ENCODE measurements around the gene AMT. TPM values are rescaled to one million over a fixed set of nuclear protein-coding genes. Genes with fewer than 3 reads are reported as not detected.
A peak's percentile ranks its signal among the peaks of the same experiment; 100 is the strongest.

AMT gene
- total and polyA plus RNA-seq, 2 of the 13 experiments (the other 11 are each of a cell fraction or from before 2014, with no cell fraction given) = 35.3 to 59.0 TPM

DNA sequence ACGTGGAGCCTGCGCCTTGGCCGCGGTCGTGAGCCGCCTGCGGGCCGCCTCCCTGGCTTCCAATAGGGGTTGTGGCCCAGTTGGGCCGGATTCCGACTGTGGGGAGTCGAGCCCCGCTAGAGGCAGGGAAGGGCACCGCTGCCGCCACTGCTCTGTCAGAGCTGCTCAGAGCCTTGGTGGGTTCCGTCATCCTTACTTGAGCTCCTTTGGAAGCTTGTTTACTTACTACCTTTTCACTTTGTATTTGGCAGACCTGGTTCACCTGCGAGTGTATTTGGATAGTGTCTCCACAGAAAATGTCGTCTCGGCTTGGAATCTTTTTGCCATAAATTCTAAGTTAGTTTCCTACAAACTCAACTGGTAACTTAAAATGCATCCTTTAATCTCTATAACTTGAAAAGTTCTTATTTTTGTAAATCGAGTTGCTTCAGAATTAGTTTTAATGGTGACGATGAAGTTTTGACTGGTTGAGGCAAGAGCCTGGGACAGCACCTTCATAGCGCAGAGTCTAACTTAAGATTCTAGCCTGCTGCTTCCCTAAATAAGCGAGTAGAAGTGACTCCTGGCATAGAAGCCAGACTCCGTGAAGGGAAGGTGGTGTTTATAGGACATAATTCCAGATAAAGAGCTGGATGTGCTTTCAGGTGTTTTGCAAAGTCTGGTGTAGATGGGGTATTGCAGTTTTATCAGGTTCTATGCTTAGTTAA is 48.6 kb upstream of the AMT start (continued):
- TF ChIP-seq, protein P1, sequence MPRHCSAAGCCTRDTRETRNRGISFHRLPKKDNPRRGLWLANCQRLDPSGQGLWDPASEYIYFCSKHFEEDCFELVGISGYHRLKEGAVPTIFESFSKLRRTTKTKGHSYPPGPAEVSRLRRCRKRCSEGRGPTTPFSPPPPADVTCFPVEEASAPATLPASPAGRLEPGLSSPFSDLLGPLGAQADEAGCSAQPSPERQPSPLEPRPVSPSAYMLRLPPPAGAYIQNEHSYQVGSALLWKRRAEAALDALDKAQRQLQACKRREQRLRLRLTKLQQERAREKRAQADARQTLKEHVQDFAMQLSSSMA (CRISPR knock-in tag; IDR thresholded peaks at IDR 0.05) = 0 out of 2 replicates have a peak, but pooled peaks have one; percentile 47
- TF ChIP-seq MXI1 (IDR thresholded peaks at IDR 0.05; ENCODE audit: borderline replicate concordance, low read depth, low read length) (no peak), SATB2 (CRISPR knock-in tag; IDR thresholded peaks at IDR 0.05) (no peak), NFRKB (IDR thresholded peaks at IDR 0.05) (no peak)

- H3K79me2 ChIP-seq (ENCODE audit: insufficient read depth, low read length) = peaks cover 28% of the 10 kb centered on the region
- peaks cover 58% of the 10 kb centered on the region for H3K4me1 ChIP-seq (ENCODE audit: insufficient read depth, low read length)
- POLR2A ChIA-PET = interaction anchor here (0.6 to 4.8 kb wide), 27 partner anchors 8 to 463 kb away, joined by 3 to 36 read pairs (median 6); partner anchors contain the start of genes AMT, IP6K1, MST1 and NICN1
- CTCF ChIA-PET (ENCODE audit: low intra/inter-chr PET ratio, low total read pairs) = no interaction called here
- intact Hi-C loops (cut with micrococcal nuclease; ENCODE audit: unreplicated experiment) (loop anchor here (2.0 to 5.0 kb wide), 3 partner anchors 15 to 202 kb away; partner anchors contain the start of gene APEH), in situ Hi-C loops (cut with HindIII; ENCODE audit: extremely low pct_ligation_motif_present, low pct_unique_long_range_greater_than_20kb) (loop anchor here (5.0 kb wide), 1 partner anchor 52 kb away; no protein-coding TSS in a partner anchor)
- FAIRE-seq (no peak), ATAC-seq (peak; percentile 87), DNase-seq (ENCODE audit: low spot score) (peak; percentile 89)
- no peaks in the 10 kb centered on the region for H3K9me3 ChIP-seq (ENCODE audit: low read length)
- no peak within 1 kb of the TSS for H2AFZ ChIP-seq (ENCODE audit: low read length)
- peak within 1 kb of the TSS; percentile 74 to 94 (median 84) for H3K4me3 ChIP-seq (replicated peaks in 1 of 3; ENCODE audit: insufficient read depth in 1 of 3, low read depth in 2 of 3, low read length in 3 of 3)
- peak within 1 kb of the TSS; percentile 96 for H3K4me2 ChIP-seq (ENCODE audit: low read depth, low read length)
- 1% methylated on average over 22 of the region's 108 CpGs for WGBS (ENCODE audit: low lambda C conversion rate)
- no peaks in the 10 kb centered on the region for H4K20me1 ChIP-seq (ENCODE audit: insufficient read depth, low read length)
- H3K36me3 ChIP-seq (replicated peaks in 1 of 2; ENCODE audit: control insufficient read depth in 1 of 2, insufficient read depth in 2 of 2, low read length in 2 of 2) = no peaks in the 10 kb centered on the region
- H3K9ac ChIP-seq (ENCODE audit: insufficient read depth, low read depth, low read length) = peak within 1 kb of the TSS; percentile 88
- H3K27me3 ChIP-seq (ENCODE audit: control insufficient read depth in 1 of 2, insufficient read depth in 2 of 2, low read length in 2 of 2) = no peaks in the 10 kb centered on the region; a peak in 1 of 5 replicates
- BruUV-seq (replicated peaks) = no TSS peak
- H3K27ac ChIP-seq (ENCODE audit: extremely low read length, insufficient read depth, low read length) = peak within 1 kb of the TSS; percentile 93
- TF ChIP-seq ETV5 (CRISPR knock-in tag; IDR thresholded peaks at IDR 0.05; ENCODE audit: borderline replicate concordance) (peak; percentile 30; the same call in 1 of the 2 replicates), MAZ (IDR thresholded peaks at IDR 0.05; ENCODE audit: borderline replicate concordance, low read depth, low read length) (peak; percentile 48; the same call in 1 of the 2 replicates), MAZ (CRISPR knock-in tag; IDR thresholded peaks at IDR 0.05; ENCODE audit: low read depth) (peak; percentile 85), ZNF333 (CRISPR knock-in tag; IDR thresholded peaks at IDR 0.05; ENCODE audit: borderline replicate concordance) (peak; percentile 84; the same call in 1 of the 2 replicates), ZNF12 (CRISPR knock-in tag; IDR thresholded peaks at IDR 0.05) (no peak), TOPORS (CRISPR knock-in tag; IDR thresholded peaks at IDR 0.05) (peak; percentile 56; the same call in 1 of the 2 replicates), NCOA2 (CRISPR knock-in tag; IDR thresholded peaks at IDR 0.05) (0 out of 2 replicates have a peak, but pooled peaks have one; percentile 25), KMT2B (CRISPR knock-in tag; IDR thresholded peaks at IDR 0.05) (0 out of 2 replicates have a peak, but pooled peaks have one; percentile 30), IRX3 (CRISPR knock-in tag; IDR thresholded peaks at IDR 0.05; ENCODE audit: borderline replicate concordance, low read depth) (peak; percentile 81), TAF1 (CRISPR knock-in tag; IDR thresholded peaks at IDR 0.05) (peak; percentile 81), ZNF749 (CRISPR knock-in tag; IDR thresholded peaks at IDR 0.05; ENCODE audit: borderline replicate concordance) (peak; percentile 81; the same call in 1 of the 2 replicates), ZNF607 (CRISPR knock-in tag; IDR thresholded peaks at IDR 0.05; ENCODE audit: borderline replicate concordance) (peak; percentile 63), IRF2 (CRISPR knock-in tag; IDR thresholded peaks at IDR 0.05) (no peak)
- TF ChIP-seq, protein P2, sequence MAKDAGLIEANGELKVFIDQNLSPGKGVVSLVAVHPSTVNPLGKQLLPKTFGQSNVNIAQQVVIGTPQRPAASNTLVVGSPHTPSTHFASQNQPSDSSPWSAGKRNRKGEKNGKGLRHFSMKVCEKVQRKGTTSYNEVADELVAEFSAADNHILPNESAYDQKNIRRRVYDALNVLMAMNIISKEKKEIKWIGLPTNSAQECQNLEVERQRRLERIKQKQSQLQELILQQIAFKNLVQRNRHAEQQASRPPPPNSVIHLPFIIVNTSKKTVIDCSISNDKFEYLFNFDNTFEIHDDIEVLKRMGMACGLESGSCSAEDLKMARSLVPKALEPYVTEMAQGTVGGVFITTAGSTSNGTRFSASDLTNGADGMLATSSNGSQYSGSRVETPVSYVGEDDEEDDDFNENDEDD (CRISPR knock-in tag; IDR thresholded peaks at IDR 0.05; ENCODE audit: borderline replicate concordance) = peak; percentile 72; the same call in 1 of the 2 replicates
- TF ChIP-seq, protein P3, sequence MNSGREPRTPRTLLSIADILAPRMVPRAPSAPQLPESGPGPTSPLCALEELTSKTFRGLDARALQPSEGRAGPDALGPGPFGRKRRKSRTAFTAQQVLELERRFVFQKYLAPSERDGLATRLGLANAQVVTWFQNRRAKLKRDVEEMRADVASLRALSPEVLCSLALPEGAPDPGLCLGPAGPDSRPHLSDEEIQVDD (CRISPR knock-in tag; IDR thresholded peaks at IDR 0.05; ENCODE audit: borderline replicate concordance) = peak; percentile 25; the same call in 1 of the 2 replicates
These were observed 47.9 kb upstream of the AMT start, which contains the start of gene DAG1 for GRCh38 chr3:49469936-49470713. DAG1 (plus strand) TSS chr3:49470267; CDS start chr3:49510535, 40,268 bp downstream.

All from HepG2 (cell line).